ENCODE data around the gene CAMK2D.
A peak's percentile ranks its signal among the peaks of the same experiment; 100 is the strongest.

The CAMK2D gene

DNA sequence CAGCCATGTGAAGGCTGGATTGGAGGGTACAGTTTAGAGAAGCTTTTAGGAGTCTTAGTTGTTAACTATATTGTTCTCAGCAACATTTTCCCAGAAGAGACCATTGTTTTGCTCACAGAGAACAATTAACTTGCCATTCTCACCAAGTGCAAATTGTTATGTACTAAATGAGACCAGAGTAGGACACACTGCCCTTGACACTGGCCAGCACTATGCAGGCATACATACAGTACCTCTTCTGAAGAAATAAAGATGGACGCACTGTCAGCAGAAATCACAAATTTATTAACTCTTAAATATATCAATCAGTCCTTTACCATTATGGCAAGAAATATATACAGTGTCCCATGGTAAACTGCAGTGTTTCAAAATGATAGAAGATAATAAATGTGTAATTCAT is 309.4 kb downstream of the CAMK2D start:
- Mint-ChIP-seq H3K4me3 (no peak overlapping the region), H3K27ac (no peak overlapping the region), H3K4me1 (peaks cover 16% of the 10 kb centered on the region), H3K9me3 (no peaks in the 10 kb centered on the region), H3K27me3 (no peaks in the 10 kb centered on the region), H3K36me3 (ENCODE audit: low read depth) (peaks cover 39% of the 10 kb centered on the region)
- ATAC-seq: no peak
- DNase-seq: no peak

DNA sequence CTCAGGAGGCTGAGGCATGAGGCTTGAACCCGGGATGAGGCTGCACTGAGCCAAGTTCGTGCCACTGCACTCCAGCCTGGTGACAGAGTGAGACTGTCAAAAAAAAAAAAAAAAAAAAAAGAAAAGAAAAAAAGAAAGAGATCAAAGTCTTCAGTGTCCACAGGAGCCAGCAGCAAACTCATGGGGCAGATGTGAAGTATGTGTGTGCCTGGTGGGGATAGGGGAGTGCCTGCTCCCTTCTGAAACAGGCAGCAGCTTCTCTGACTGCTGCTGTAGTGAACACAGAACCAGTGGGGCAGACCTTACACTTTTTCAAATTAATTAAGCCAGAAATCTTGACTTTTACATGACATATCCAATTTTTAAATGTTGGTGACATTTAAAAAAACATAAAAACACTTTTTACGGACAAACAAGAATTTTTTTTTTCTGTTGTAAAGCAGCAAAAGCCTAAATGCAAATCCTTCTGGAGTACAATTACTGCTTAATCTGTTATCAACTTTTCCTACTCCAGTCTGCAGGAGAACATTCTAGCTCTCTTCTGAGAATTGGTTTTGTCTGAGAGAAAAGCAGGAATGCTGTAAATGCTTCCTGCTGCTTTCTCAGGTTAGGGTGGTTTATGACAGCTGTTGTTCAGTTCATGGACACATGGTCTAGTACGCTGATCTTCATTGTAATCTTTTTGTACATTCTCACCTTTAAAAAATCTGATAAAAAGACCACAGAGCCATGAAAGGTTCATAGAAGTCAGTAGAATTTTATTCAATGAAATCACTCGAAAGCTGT is 311.1 kb downstream of the CAMK2D start:
- no peak for ATAC-seq
- no peak for DNase-seq
- peaks cover 9% of the 10 kb centered on the region for H3K9me3 Mint-ChIP-seq
- H3K27me3 Mint-ChIP-seq: no peaks in the 10 kb centered on the region
- peaks cover 16% of the 10 kb centered on the region for H3K4me1 Mint-ChIP-seq
- peaks cover 29% of the 10 kb centered on the region for H3K36me3 Mint-ChIP-seq (ENCODE audit: low read depth)
- no peak overlapping the region for H3K27ac Mint-ChIP-seq
- H3K4me3 Mint-ChIP-seq: no peak overlapping the region

DNA sequence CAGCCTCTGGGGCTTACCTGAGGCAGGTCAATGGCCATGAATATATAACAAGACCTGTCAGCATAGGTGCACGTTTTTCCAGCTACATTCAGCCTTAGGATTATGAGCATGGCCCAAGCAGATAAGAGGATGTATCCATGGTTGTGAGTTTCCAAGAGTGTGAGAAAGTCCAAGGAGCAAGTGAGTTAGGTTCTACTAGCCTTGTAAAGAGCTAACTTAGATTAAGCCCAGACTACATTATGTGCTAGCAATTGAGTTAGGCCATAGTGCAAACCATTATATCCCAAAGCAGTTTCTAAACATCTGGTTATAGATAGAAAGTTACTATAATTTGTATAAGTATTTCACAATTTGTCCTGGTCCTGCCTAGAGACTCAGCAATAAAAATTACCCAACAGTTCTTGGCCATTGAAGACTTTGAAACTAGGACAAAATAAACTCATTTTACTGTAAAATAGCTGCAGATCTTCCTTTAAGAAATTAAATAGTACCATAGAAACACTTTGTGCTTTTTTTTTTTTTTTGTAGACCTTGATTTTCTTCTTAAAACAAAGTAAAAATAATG is 312.0 kb downstream of the CAMK2D start:
- DNase-seq: no peak

DNA sequence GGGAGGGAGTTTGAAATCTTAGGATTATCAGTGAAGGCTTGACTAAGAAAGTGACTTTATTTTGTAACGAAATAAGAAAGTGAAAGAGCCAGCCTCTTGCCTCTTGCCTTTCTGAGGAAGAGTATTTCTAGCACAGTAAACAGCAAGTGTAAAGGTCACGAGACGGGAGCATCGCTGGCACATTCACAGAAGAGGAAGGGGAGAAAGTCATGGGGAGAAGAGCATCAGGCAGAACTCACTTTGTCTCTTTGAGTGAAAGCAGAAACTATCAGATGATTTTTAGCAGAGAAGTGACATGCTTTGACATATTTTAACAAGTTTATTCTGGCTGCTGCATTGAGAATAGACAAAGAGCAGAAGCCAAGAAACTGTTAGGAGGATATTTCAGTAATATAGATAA is 313.8 kb downstream of the CAMK2D start:
- H3K27me3 Mint-ChIP-seq: no peaks in the 10 kb centered on the region
- peaks cover 11% of the 10 kb centered on the region for H3K36me3 Mint-ChIP-seq (ENCODE audit: low read depth)
- ATAC-seq: peak; percentile 67
- no peak overlapping the region for H3K27ac Mint-ChIP-seq
- DNase-seq: peak; percentile 14
- H3K4me1 Mint-ChIP-seq: peaks cover under 1% of the 10 kb centered on the region
- H3K4me3 Mint-ChIP-seq: no peak overlapping the region
- peaks cover 24% of the 10 kb centered on the region for H3K9me3 Mint-ChIP-seq

More for the DNA sequence above, 312.0 kb downstream of the CAMK2D start:
- Mint-ChIP-seq H3K36me3 (ENCODE audit: low read depth) (peaks cover 21% of the 10 kb centered on the region), H3K4me1 (peaks cover 16% of the 10 kb centered on the region), H3K27ac (no peak overlapping the region), H3K4me3 (no peak overlapping the region), H3K9me3 (peaks cover 17% of the 10 kb centered on the region), H3K27me3 (no peaks in the 10 kb centered on the region)
- ATAC-seq: no peak

DNA sequence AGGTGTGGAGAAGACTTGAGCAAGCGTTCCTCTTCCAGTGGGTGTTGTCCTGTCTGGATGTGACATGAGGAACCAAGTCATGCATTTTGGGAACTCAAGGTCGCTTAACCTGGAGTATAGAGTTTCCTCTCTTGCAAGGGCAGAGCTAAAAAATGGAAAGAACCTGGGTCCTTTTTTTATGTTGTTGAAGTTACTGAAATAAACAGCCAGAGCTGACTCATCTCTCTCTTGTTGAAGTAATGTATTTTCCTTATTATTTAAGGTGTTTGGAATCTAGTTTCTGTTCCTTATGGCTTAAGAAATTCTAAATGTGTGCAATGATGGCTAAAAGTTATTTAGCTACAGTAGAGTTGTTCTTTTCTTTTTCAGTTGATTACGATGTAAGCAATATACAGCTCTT is 314.5 kb downstream of the CAMK2D start:
- no peaks in the 10 kb centered on the region for H3K27me3 Mint-ChIP-seq
- ATAC-seq (no peak), DNase-seq (no peak)
- H3K4me3 Mint-ChIP-seq: no peak overlapping the region
- no peaks in the 10 kb centered on the region for H3K4me1 Mint-ChIP-seq
- peaks cover 11% of the 10 kb centered on the region for H3K36me3 Mint-ChIP-seq (ENCODE audit: low read depth)
- H3K9me3 Mint-ChIP-seq: peaks cover 24% of the 10 kb centered on the region
- peak overlapping the region; percentile 87 for H3K27ac Mint-ChIP-seq

DNA sequence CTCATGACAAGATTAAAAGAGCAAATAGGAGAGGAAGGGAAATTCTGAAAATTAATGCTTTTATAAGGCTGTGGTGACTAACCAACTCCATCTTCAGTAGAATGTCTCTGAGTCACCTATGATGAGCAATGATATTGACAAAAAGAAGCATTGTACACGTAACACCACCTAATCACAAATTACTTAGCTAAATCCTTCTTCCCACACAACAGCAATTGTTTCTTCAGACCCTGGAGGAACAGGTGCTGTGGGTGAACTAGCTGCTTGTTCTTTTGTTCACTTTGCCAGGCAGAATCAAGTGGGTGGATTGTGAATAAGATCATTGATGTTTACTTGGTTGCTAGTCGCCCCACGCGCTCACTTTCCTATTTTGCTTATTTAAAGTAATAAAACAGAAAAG is 315.5 kb downstream of the CAMK2D start:
- no peaks in the 10 kb centered on the region for H3K27me3 Mint-ChIP-seq
- H3K4me1 Mint-ChIP-seq: no peaks in the 10 kb centered on the region
- H3K4me3 Mint-ChIP-seq: no peak overlapping the region
- ATAC-seq (peak; percentile 78), DNase-seq (no peak)
- peak overlapping the region; percentile 87 for H3K27ac Mint-ChIP-seq
- H3K36me3 Mint-ChIP-seq (ENCODE audit: low read depth): peaks cover 5% of the 10 kb centered on the region
- peaks cover 24% of the 10 kb centered on the region for H3K9me3 Mint-ChIP-seq

DNA sequence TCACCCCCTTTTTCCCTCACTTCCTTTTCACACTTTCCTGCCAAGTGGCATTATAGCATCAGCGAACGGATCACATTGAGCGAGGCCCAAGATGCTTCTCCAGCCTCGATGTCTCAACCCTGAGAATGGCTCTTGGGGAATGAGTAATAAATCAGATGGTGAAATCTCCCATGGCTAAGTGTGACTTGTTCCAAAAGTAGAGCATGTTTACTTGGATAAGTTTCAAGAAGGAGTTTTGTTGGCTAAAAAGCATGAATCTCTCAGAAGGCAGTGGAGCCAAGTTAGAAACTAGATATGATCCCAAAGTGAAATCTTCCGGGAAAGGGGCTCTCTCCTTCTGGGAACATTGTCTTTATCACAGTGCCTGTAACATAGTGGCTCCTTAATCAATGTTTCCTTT is 316.3 kb downstream of the CAMK2D start:
- Mint-ChIP-seq H3K4me1 (no peaks in the 10 kb centered on the region), H3K27me3 (peaks cover 3% of the 10 kb centered on the region), H3K27ac (peak overlapping the region; percentile 87), H3K36me3 (ENCODE audit: low read depth) (peaks cover 3% of the 10 kb centered on the region), H3K9me3 (peaks cover 24% of the 10 kb centered on the region), H3K4me3 (no peak overlapping the region)
- DNase-seq (no peak), ATAC-seq (no peak)

DNA sequence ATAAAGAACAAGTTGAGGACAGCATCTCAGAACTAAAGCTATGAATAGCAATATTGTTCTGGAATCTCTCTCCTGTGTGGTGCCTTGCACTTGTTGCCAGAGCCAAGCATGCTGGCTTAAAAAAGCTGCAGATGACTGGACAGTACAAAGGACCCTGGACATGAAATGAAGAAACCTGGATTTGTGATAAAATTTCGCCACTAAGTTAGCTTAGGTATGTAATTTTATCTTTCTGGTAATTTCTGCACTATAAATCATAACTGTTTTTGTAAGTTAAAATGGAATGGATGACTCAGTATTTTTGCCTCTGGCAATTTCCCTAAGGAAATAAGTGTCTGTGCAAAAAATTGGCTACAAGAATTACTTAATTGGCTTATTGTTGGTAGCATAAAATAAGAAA is 317.2 kb downstream of the CAMK2D start:
- ATAC-seq (no peak), DNase-seq (no peak)
- H3K36me3 Mint-ChIP-seq (ENCODE audit: low read depth): peaks cover 3% of the 10 kb centered on the region
- peaks cover 3% of the 10 kb centered on the region for H3K27me3 Mint-ChIP-seq
- H3K4me3 Mint-ChIP-seq: no peak overlapping the region
- no peak overlapping the region for H3K27ac Mint-ChIP-seq
- peaks cover 24% of the 10 kb centered on the region for H3K9me3 Mint-ChIP-seq
- no peaks in the 10 kb centered on the region for H3K4me1 Mint-ChIP-seq

DNA sequence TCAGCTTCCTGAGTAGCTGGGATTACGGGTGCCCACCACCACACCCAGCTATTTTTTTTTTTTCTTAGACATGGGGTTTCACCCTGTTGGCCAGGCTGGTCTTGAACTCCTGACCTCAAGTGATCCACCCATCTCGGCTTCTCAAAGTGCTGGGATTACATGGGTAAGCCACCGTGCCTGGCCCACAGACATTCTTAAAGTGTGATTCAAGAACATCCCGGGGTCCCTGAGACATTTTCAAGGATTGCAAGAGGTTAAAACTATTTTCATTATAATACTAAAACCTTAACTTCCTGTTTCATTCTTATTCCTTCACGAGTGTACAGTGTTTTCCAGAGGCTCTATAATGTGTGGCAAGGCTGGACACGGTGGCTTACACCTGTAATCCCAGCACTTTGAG is 318.7 kb downstream of the CAMK2D start:
- Mint-ChIP-seq H3K9me3 (peaks cover 24% of the 10 kb centered on the region), H3K27ac (no peak overlapping the region), H3K36me3 (ENCODE audit: low read depth) (peaks cover 3% of the 10 kb centered on the region), H3K4me3 (no peak overlapping the region), H3K4me1 (no peaks in the 10 kb centered on the region), H3K27me3 (peaks cover 3% of the 10 kb centered on the region)
- ATAC-seq (no peak), DNase-seq (no peak)

DNA sequence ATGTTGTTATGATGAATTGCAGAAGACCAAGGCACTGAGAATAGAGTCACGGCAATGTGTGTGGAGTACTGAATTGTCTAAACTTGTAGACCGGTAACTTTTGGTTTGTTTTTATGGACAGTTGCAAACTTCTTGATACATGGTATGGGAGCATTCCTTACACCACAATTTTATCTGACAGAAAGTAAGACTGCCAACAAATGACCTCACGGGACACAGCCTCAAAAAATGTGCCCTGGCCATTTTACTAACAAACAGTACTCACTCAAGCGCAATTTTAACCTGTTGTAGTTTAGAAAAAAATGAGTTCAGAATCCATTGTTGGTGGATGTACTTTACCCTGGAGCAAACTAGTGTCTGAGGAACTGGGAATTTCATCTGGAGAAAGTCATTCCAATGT is 321.2 kb downstream of the CAMK2D start:
- H3K4me1 Mint-ChIP-seq: peaks cover 13% of the 10 kb centered on the region
- no peaks in the 10 kb centered on the region for H3K36me3 Mint-ChIP-seq (ENCODE audit: low read depth)
- H3K4me3 Mint-ChIP-seq: no peak overlapping the region
- no peak for ATAC-seq
- peaks cover 3% of the 10 kb centered on the region for H3K27me3 Mint-ChIP-seq
- H3K27ac Mint-ChIP-seq: no peak overlapping the region
- peaks cover 26% of the 10 kb centered on the region for H3K9me3 Mint-ChIP-seq
- DNase-seq: no peak

DNA sequence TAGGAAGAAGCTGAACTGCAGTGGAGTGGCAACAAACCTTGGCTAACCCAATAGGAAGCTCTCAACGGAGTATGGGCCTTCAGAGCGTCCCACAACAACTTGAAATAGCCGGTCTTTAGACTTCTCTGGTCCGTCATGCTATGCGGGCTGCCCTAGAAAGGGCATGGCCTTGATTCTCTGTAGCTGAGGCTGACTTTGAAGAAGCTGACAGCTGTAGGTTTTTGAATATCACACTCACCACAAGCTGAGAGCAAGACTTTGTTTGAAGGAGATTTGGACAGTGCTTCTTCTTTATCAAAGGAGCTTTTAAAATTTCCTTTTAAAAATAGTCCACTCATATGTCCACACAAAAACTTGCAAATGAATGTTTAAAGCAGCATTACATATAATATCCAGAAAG is 322.9 kb downstream of the CAMK2D start:
- no peak for ATAC-seq
- Mint-ChIP-seq H3K27ac (no peak overlapping the region), H3K4me3 (no peak overlapping the region), H3K4me1 (peaks cover 13% of the 10 kb centered on the region), H3K9me3 (peaks cover 13% of the 10 kb centered on the region), H3K27me3 (peaks cover 3% of the 10 kb centered on the region), H3K36me3 (ENCODE audit: low read depth) (no peaks in the 10 kb centered on the region)
- DNase-seq: no peak

DNA sequence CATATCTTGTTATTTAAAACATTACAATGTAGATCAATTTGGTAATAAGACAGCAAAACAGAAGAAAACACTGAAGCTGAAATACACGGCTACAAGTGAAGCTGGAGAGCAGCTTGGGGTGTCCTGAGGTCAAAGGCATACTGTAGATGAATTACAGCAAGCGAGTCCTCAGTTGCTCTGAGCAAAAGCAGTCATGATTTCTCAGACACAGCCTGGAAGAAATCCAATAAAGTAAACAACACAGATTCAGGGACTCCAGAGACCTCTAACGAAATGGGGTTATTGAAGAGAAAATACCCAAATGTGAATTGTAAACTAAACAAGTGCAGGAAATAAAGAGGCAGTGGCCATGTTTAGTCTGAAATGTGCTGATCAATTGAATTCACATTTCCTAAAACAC is 324.4 kb downstream of the CAMK2D start:
- Mint-ChIP-seq H3K27me3 (peaks cover 7% of the 10 kb centered on the region), H3K4me1 (peaks cover 13% of the 10 kb centered on the region), H3K9me3 (peaks cover 19% of the 10 kb centered on the region), H3K4me3 (no peak overlapping the region), H3K27ac (no peak overlapping the region), H3K36me3 (ENCODE audit: low read depth) (no peaks in the 10 kb centered on the region)
- DNase-seq (no peak), ATAC-seq (no peak)

DNA sequence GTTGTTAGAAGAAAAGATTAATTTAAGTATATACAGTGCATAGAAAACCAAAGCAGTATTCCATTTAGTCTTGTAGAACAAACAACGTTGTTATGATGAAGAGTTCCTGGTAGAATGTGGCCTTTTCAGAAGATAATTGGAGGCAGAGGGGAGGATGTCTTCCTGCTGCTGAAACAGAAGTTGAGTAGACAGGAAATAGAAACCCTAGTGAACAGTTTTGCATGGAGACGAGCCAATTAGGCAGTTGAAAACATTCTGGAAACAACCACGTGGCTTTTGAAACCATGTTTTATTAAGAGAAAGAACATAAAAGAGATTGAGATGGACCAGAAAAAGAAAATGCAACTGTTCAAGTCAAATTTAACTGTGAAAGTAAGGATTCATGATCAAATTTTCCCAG is 325.2 kb downstream of the CAMK2D start:
- peaks cover 26% of the 10 kb centered on the region for H3K9me3 Mint-ChIP-seq

DNA sequence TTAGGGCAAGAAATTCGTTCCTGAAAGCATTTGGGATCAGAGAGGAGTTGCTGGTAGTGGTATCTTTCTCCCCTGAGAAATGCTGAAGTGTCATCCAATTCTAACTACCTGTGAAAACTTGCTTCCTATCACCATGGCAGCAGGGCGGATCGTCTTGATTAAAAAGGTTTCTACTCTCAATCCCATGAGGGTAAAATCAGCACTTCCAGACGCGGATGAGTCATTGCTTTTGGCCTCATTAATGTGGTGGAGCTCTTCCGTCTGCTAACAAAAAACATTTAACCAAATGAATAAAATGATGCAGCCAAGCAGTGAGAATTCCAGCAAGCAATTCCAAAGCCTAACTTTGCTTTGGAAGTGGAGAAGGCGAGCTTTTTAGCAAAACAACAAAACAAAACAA is 325.6 kb downstream of the CAMK2D start:
- Mint-ChIP-seq H3K36me3 (ENCODE audit: low read depth) (no peaks in the 10 kb centered on the region), H3K4me1 (peaks cover 13% of the 10 kb centered on the region), H3K4me3 (no peak overlapping the region), H3K27me3 (peaks cover 12% of the 10 kb centered on the region), H3K27ac (no peak overlapping the region), H3K9me3 (peaks cover 26% of the 10 kb centered on the region)
- DNase-seq (no peak), ATAC-seq (no peak)

More for the DNA sequence above, 325.2 kb downstream of the CAMK2D start:
- peaks cover 12% of the 10 kb centered on the region for H3K27me3 Mint-ChIP-seq
- no peak overlapping the region for H3K27ac Mint-ChIP-seq
- no peaks in the 10 kb centered on the region for H3K36me3 Mint-ChIP-seq (ENCODE audit: low read depth)
- no peak overlapping the region for H3K4me3 Mint-ChIP-seq
- peaks cover 13% of the 10 kb centered on the region for H3K4me1 Mint-ChIP-seq
- DNase-seq (no peak), ATAC-seq (no peak)

DNA sequence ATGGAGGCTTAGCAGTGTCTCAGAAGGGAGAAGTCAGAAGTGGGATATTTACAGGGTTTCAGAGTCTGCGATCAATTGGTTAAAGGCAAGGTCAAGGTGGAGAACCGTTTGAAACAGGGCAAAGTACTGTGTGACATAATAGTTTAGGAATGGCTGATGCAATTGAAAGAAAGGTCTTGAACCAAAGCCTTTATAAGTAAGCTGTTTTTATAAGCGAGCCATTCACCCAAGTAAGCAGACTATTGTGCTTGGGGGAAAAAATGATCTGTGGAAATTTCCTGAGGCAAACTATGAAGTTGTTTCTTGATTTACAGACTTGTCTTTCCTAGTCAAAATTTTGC is 327.3 kb downstream of the CAMK2D start:
- Mint-ChIP-seq H3K36me3 (ENCODE audit: low read depth) (no peaks in the 10 kb centered on the region), H3K4me1 (peaks cover 13% of the 10 kb centered on the region), H3K4me3 (no peak overlapping the region), H3K27ac (no peak overlapping the region), H3K9me3 (peaks cover 30% of the 10 kb centered on the region), H3K27me3 (peaks cover 10% of the 10 kb centered on the region)
- DNase-seq (no peak), ATAC-seq (no peak)
